HG02798 (cell line): ENCODE measurements around the gene MCUB.
"Not testable (repeated sequence)": the region's sequence is repeated elsewhere in the genome, so short reads cannot be mapped to it uniquely, and the experiment has no call there.

ENCODE experiments used
- ATAC-seq: cut with Tn5 transposase; IDR thresholded peaks from one replicate; pipeline ENCODE4 v1.9.1; 2021; ENCODE audit warnings: mild to moderate bottlenecking; ENCODE audit not compliant: unreplicated experiment, poor library complexity

Gene MCUB

DNA sequence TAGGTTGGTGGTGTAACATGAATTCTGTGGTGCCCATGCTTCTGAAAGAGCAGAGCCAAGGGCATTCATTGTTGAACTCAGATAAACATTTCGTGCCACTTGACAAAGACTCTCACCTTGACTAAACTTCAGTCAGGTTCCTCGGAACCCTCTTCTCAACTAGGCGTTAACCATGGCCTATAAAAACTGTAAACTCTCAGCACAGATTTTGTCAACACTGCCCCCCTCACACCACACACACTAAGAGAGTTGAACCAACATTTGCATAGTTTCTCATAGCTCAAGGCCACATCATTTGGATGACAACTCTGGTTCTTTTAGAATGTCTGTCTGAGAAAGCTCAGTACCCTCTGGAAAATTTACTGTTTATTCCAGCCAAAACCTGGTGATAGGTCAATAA, 115.1 kb downstream of the MCUB start:
- ATAC-seq = peak; percentile 80

DNA sequence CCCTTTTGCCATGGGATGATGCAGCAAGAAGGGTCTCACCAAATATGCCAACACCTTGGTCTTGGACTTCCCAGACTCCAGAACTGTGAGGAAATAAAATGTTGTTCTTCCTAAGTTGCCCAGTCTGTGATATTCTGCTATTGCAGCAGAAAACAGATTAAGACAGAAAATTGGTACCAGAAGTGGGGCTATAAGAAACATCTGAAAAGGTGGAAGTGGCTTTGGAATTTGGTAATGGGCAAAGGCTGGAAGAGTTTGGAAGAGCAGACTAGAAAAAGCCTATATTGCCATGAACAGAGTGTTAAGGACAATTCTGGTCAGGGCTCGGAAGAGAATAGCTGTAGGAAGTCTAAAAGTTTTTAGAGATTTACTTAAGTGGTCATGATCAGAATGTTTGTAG, 115.8 kb downstream of the MCUB start:
- ATAC-seq = no peak

DNA sequence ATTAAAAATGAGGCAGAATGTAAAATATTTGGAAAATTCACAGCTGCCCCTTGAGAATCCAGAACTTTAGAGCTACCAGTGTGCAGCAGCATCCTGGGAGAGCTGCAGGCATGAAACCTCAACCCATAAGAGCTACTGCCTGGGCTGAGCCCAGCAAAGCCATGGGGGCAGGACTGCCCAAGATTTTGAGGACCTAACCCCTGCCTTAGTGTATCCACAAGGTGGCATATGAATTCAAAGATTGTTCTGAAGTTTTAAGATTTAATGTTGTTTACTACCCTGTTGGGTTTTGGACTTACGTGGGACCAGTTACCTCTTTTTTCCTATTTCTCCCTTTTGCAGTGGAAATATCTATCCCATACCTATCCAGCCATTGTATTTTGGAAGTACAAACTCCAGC, 116.8 kb downstream of the MCUB start:
- ATAC-seq = no peak

DNA sequence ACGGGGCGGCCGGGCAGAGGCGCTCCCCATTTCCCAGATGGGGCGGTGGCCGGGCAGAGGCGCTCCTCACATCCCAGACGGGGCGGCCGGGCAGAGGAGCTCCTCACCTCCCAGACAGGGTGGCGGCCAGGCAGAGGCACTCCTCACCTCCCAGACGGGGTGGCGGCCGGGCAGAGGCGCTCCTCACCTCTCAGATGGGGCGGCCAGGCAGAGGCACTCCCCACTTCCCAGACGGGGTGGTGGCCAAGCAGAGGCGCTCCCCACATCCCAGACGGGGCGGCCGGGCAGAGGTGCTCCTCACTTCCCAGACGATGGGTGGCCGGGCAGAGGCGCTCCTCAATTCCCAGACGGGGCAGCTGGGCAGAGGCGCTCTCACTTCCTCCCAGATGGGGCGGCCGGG, 118.4 kb downstream of the MCUB start:
- ATAC-seq = not testable (repeated sequence)

- ATAC-seq = not testable (repeated sequence)
These were observed 118.9 kb downstream of the MCUB start for GRCh38 chr4:109678925-109679324.

DNA sequence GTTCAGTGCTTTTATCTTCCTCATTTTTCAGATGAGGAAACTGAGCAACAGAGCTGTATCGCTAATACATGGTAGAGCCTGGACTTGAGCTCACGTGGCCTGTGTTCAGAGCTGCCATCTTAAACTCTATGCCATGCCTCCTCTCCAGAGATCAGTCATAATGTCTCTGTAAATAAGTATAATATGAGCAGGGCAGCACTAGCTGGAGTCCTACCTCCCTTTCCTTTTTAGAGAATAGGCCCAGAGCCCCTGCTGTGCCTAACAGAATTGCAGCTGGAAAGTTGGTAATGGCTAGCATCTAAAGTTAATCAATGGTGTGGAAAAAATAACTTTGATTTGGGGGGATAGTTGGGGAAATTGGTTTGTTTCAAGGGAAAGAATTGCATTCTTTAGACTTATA, 122.8 kb downstream of the MCUB start:
- ATAC-seq = no peak

DNA sequence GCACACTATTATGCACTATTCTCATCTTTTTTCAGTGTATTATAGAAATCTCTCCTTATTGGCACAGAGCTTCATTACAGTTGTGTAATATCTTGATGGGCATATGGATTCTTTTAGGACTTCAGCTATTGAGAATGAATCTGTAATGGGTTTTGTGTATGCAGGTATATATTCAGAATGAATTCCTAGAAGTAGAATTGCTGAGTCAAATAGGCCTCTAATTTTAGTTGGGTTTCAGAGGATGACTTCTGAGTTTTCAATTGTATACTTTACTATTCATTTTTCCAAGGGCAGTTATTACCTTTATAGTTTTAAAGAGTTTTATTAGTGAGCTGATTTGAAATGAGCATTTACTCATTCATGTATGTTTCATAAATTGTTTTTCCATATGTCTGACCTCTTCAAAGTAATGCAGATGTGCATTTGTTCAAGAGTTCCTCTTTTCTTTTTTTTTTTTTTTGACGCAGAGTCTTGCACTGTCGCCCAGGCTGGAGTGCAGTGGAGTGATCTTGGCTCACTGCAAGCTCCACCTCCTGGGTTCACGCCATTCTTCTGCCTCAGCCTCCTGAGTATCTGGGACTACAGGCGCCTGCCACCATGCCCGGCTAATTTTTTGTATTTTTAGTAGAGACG, 123.7 kb downstream of the MCUB start:
- ATAC-seq = no peak

DNA sequence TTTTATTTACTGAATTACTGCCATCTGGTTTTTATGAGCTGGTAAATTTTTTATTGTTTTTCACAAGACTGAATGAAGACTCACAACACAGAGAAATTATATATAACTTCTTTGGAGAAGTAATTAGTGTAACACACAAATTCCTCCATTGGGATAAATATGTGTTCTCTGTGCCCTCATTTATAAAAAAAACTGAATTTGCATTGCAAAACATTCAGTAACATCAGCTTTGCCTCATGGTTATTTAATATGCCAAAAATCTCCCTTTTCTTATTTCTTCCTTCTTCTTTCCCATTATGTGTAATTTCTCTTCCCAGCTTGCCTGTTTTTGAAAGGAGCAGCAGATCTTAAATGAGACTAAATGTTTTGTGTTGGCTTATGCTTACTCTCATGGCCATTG, 124.7 kb downstream of the MCUB start:
- no peak for ATAC-seq

DNA sequence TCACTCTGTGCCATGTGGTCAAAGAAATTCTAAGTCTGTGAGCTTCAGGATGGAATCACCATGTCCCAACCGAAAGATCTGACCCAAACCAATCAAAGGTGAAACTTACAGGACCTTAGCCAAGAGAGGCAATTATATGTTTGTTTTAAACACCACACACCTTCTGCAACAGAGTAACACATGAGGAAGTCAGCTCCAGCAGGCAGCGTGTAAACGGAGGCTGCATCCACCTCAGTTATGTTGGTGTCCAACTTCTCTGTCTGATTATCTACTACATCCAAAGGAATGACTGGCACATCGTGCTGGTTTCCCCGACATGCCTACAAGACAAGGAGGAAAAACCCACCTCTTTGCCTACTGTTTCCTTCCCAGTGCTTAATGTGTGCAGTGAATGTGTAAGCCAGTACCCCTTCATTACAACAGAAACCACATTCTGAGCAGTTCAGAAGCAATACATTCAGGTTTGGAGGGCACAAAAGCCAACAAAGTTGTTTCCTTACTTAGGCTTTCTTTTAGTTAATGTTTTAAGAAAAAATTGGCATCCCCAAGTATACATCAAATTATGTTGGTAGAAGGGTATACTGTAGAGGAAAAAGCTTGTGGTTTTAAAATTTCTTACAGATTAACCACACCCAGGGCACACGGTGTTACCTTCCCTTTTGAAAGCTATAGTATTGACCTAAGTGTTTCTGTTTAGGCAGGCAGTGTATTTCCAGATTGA, 130.8 kb downstream of the MCUB start:
- peak; percentile 81 for ATAC-seq

GRCh38 chr4:109691411-109691920, 131.4 kb downstream of the MCUB start:
- ATAC-seq = no peak

DNA sequence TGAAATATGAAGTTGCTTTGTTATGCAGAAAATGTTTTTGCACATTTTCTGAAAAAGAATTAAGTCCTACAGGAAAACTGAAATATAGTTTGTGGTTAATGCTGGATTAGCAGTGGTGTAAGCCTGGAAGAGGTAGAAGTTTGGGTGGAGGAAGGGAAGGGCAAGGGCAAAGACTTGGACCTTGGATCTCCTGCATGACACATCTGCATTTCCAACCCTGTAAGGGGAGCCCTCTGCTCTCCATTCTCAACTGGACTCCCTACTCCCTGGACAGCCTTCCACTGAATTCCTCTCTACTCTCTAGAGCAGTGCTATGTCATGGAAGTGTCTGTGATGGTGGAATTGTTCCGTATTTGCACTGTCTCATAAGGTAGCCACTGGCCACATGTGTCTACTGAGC, 138.6 kb downstream of the MCUB start:
- no peak for ATAC-seq

- no peak for ATAC-seq
These were observed 139.6 kb downstream of the MCUB start for GRCh38 chr4:109699553-109700225.

GRCh38 chr4:109701566-109702410, 141.7 kb downstream of the MCUB start:
- no peak for ATAC-seq

DNA sequence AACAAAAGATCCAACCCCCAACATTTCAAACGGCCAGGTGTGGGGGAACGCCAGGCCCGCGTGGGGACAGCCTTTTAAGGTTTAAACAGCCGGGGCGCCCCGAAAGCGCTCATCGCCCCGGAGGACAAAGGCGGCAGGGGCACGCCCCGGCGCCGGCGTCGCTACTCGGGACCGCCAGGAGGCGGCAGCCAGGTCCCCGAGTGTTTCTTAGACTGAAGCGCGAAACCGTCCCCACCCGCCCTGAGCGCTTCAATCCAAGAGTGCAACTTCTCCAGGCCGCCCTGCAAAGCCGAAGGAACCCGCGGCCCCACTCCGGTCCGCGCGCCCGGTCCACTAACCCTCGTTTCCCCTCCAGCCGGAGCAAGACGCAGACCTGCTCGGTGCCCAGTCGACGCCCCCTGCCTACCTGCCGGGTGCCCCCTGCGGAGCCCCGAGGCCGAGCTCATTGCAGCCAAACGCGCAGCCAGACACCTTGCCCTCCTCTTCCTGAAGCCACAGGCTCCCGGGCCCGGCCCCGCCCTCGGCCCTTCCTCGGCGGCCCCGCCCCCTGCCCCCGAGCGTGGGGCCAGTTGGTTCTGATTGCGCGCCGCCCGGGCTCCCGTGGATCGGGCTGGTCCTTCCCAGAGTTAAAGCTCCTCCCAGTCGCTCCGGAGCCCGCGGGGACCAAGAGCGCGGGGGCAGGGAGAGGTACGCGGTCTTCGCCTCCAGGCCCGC, 143.1 kb downstream of the MCUB start, which contains the start of gene CASP6:
TSS of gene CASP6 (minus strand) at position 496 of the 714 bp plus-strand sequence. CDS start at position 446, 50 bp downstream.
- ATAC-seq = peak; percentile 84

GRCh38 chr4:109703664-109704361, 143.8 kb downstream of the MCUB start:
- ATAC-seq = no peak

- ATAC-seq = no peak
These were observed 148.4 kb downstream of the MCUB start for GRCh38 chr4:109708435-109708834.

DNA sequence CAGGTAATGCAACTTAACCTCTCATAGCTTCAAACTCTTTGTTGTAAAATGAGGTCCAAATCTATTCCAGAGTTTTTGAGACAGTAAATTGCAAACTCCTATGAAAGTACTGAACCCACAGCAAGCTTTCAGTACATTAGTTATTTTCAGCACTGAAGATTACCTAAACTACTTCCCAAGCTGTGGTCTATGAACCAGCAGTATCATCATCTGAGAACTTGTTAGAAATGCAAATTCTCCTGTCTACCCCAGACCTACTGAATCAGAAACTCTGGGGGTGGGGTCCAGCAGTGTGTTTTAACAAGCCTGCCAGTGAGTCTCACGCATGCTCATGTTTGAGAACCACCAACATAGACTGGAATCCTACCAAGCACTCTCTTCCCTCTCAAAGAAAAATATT, 148.9 kb downstream of the MCUB start:
- peak; percentile 98 for ATAC-seq

DNA sequence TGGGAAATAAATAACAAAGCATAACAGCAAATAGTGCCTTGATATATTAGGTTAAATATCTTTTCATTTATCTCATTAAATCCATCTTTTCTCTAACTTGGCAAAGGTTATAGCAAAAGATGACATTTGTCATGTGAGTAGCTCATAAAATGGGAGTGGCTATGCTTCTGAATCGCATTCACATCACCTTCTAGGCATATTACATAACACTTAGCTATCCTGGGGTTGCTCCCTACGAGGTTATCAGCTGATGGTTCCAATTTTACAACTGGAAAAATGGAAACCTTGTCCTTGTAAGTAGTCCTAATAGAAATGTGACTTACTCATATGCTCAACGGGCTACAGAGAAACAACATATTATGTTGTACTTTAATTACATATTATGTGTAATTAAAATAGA, 153.5 kb downstream of the MCUB start:
- ATAC-seq = no peak

DNA sequence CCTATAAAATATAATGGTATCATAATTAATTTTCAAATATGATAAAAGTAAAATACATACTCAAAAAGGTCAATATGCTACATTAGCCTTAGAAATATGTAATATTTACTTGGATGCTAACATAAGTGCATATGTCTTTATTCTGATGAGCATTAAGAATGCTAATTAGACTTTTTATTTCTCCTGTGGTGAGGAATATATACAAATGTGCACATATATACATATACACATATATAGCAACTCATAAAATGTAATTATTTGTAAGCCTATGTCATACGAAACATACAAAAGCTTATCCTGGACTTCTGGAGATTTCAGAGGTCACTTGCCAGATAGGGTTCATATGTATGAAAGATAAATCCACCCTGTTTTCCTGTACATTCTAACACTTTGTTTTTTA, 158.7 kb downstream of the MCUB start:
- ATAC-seq = no peak
